ENCODE results near the gene KRT17.
"Not testable (repeated sequence)": the region's sequence is repeated elsewhere in the genome, so short reads cannot be mapped to it uniquely, and the experiment has no call there.

Gene KRT17

GRCh38 chr17:41580244-41580575 is 44.2 kb downstream of the KRT17 start:
- TF ChIP-seq CTCF (IDR thresholded peaks at IDR 0.05; ENCODE audit: insufficient read depth, low read length, missing control alignments), result no peak
- no peak overlapping the region for H3K4me3 ChIP-seq (ENCODE audit: low read depth, low read length)
- CTCF ChIA-PET, result interaction anchor here (0.6 to 3.6 kb wide), 10 partner anchors 12 to 82 kb away, joined by 3 to 47 read pairs (median 15); no protein-coding TSS in a partner anchor
- DNase-seq (ENCODE audit: low read depth, low spot score), result no peak
- POLR2A ChIA-PET, result no interaction called here

- POLR2A ChIA-PET, result no interaction called here
These were observed 44.7 kb downstream of the KRT17 start for GRCh38 chr17:41579484-41580243.

GRCh38 chr17:41578971-41579370 is 45.4 kb downstream of the KRT17 start:
- ChIA-PET POLR2A (no interaction called here), CTCF (interaction anchor here (0.6 to 2.9 kb wide), 15 partner anchors 8 to 1021 kb away, joined by 3 to 47 read pairs (median 5); no protein-coding TSS in a partner anchor)
- DNase-seq (ENCODE audit: low read depth, low spot score), result no peak
- no peak for TF ChIP-seq CTCF (IDR thresholded peaks at IDR 0.05; ENCODE audit: insufficient read depth, low read length, missing control alignments)
- H3K4me3 ChIP-seq (ENCODE audit: low read depth, low read length), result no peak overlapping the region

More at GRCh38 chr17:41579484-41580243, 44.7 kb downstream of the KRT17 start:
- H3K4me3 ChIP-seq (ENCODE audit: low read depth, low read length), result no peak overlapping the region
- CTCF ChIA-PET, result interaction anchor here (0.6 to 2.9 kb wide), 16 partner anchors 9 to 1022 kb away, joined by 3 to 47 read pairs (median 5); no protein-coding TSS in a partner anchor
- no peak for DNase-seq (ENCODE audit: low read depth, low spot score)
- peak; percentile 83 for TF ChIP-seq CTCF (IDR thresholded peaks at IDR 0.05; ENCODE audit: insufficient read depth, low read length, missing control alignments)

- ChIA-PET POLR2A (no interaction called here), CTCF (interaction anchor here (1.0 to 2.9 kb wide), 13 partner anchors 8 to 1021 kb away, joined by 3 to 47 read pairs (median 6); no protein-coding TSS in a partner anchor)
These were observed 45.8 kb downstream of the KRT17 start for GRCh38 chr17:41578538-41578937.

GRCh38 chr17:41576740-41577139 is 47.6 kb downstream of the KRT17 start:
- DNase-seq (ENCODE audit: low read depth, low spot score); POLR2A ChIA-PET; H3K4me3 ChIP-seq (ENCODE audit: low read depth, low read length): not testable (repeated sequence)
- CTCF ChIA-PET, result interaction anchor here (2.4 kb wide), 1 partner anchor 27 kb away, joined by 13 read pairs; no protein-coding TSS in a partner anchor

More at GRCh38 chr17:41578538-41578937, 45.8 kb downstream of the KRT17 start:
- DNase-seq (ENCODE audit: low read depth, low spot score), result no peak
- TF ChIP-seq CTCF (IDR thresholded peaks at IDR 0.05; ENCODE audit: insufficient read depth, low read length, missing control alignments), result no peak
- H3K4me3 ChIP-seq (ENCODE audit: low read depth, low read length), result no peak overlapping the region

GRCh38 chr17:41575336-41575735 is 49.0 kb downstream of the KRT17 start:
- ChIA-PET POLR2A (no interaction called here), CTCF (interaction anchor here (1.0 to 2.4 kb wide), 5 partner anchors 9 to 91 kb away, joined by 3 to 13 read pairs (median 5); no protein-coding TSS in a partner anchor)
- TF ChIP-seq CTCF (IDR thresholded peaks at IDR 0.05; ENCODE audit: insufficient read depth, low read length, missing control alignments), result no peak
- H3K4me3 ChIP-seq (ENCODE audit: low read depth, low read length), result no peak overlapping the region
- DNase-seq (ENCODE audit: low read depth, low spot score), result no peak
